ENCODE results near the gene TRMT2A.

TRMT2A gene

GRCh38 chr22:20092477-20092854 lies 24.6 kb downstream of the TRMT2A start:
- Mint-ChIP-seq H3K27ac (no peak overlapping the region), H3K9me3 (no peaks in the 10 kb centered on the region), H3K27me3 (no peaks in the 10 kb centered on the region), H3K4me1 (no peaks in the 10 kb centered on the region), H3K4me3 (no peak overlapping the region), H3K36me3 (peaks cover 94% of the 10 kb centered on the region)
- ATAC-seq = no peak

DNA sequence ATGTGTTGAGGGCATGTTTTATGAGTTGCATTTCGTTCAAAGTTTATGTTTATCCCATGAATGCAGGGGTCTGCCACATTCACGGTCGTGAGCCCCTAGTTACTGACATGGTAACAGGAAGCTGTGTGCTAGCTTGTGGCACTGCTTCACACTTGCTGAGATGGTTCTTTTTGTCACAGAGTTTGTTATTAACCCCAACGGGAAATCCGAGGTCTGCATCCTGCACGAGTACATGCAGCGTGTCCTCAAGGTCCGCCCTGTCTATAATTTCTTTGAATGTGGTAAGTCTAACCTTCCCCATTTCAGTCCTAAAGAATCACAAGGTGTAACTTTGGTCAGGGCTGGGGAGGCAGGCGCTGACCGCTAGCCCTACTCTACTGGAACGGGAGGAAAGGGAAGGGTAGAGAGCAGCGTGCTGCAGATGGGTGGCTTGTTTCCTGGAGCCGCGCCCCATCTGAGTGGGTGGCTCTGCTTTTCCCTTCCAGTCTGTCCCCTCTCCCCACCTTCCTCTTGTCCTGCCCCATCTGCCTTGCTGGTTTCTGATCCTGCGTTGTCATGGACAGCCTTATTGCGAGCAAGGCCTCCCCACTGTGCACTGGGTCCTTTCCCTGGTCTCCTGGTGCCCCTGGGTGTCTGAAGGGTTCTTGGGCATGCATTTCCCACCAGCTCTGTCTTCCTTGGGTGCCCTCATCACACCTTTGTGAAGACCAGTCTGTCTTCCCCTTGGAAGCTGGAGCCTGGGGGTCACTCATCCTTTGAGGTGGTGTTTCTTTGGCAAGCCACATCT lies 25.1 kb downstream of the TRMT2A start:
- Mint-ChIP-seq H3K4me1 (no peaks in the 10 kb centered on the region), H3K4me3 (no peak overlapping the region), H3K36me3 (peaks cover 94% of the 10 kb centered on the region), H3K27me3 (no peaks in the 10 kb centered on the region), H3K27ac (no peak overlapping the region), H3K9me3 (no peaks in the 10 kb centered on the region)
- no peak for ATAC-seq

DNA sequence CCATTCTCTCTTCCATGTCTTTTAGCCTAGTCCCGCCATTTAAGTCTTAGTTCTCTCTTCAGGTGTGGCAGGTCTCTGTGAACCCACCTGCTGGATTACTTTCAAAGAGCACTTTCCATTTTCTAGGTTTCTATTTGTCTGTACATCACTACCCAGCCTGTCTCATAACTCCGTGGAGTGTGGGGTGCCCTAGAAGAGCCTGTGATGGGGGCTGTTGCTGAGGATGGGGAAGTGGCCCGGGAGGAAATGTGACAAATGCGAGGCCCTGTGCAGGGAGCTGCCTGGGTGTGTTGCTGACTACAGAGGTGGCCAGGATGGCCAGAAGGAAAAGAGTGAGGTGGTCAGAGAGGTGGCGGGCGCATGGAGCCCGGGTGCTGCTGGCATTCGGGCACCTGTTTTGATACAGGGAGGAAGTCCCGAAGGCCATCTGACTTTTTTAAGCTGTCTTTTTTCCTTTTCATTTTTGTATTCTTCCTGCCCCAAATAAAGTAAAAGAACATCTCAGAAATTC lies 26.2 kb downstream of the TRMT2A start:
- Mint-ChIP-seq H3K36me3 (peaks cover 92% of the 10 kb centered on the region), H3K4me3 (no peak overlapping the region), H3K27ac (no peak overlapping the region), H3K9me3 (no peaks in the 10 kb centered on the region), H3K27me3 (no peaks in the 10 kb centered on the region), H3K4me1 (peaks cover 7% of the 10 kb centered on the region)
- no peak for ATAC-seq

DNA sequence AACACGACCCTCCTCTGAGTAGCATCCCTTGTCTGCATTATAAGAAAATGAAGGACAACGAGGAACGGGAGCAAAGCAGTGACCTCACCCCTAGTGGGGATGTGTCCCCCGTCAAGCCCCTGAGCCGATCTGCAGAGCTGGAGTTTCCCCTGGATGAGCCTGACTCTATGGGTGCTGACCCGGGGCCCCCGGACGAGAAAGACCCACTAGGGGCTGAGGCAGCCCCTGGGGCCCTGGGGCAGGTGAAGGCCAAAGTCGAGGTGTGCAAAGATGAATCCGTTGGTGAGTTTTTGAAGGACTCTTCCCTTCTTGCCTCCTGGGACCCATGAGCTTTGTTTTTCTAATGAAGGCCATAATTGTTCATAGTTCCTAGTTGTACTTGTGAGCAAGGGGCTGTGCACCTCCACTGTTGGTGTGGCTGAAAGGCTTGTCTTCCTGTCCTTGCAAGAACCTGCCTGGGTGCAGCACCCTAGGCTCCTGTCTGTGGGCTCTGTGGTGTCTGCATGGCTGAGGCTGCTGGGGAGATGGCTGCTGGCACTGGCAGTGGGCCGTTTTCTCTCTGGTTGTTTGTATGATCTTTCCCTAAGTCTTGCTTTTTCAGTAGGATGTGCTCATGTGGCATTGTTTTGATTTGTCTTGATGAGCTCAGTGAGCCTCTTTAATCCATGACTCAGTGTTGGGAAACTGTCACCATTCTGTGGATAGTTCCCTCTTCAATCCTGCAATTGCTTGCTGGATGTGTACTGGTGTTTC lies 26.9 kb downstream of the TRMT2A start:
- Mint-ChIP-seq H3K9me3 (no peaks in the 10 kb centered on the region), H3K4me3 (no peak overlapping the region)

GRCh38 chr22:20089226-20089976 lies 27.6 kb downstream of the TRMT2A start:
- no peak overlapping the region for H3K27ac Mint-ChIP-seq
- no peaks in the 10 kb centered on the region for H3K27me3 Mint-ChIP-seq
- H3K36me3 Mint-ChIP-seq = peaks cover 80% of the 10 kb centered on the region
- ATAC-seq = no peak
- H3K9me3 Mint-ChIP-seq = no peaks in the 10 kb centered on the region
- no peak overlapping the region for H3K4me3 Mint-ChIP-seq
- H3K4me1 Mint-ChIP-seq = peaks cover 12% of the 10 kb centered on the region

More for the DNA sequence above, 26.9 kb downstream of the TRMT2A start:
- no peaks in the 10 kb centered on the region for H3K27me3 Mint-ChIP-seq
- no peak overlapping the region for H3K27ac Mint-ChIP-seq
- peaks cover 7% of the 10 kb centered on the region for H3K4me1 Mint-ChIP-seq
- ATAC-seq = no peak
- peaks cover 86% of the 10 kb centered on the region for H3K36me3 Mint-ChIP-seq

DNA sequence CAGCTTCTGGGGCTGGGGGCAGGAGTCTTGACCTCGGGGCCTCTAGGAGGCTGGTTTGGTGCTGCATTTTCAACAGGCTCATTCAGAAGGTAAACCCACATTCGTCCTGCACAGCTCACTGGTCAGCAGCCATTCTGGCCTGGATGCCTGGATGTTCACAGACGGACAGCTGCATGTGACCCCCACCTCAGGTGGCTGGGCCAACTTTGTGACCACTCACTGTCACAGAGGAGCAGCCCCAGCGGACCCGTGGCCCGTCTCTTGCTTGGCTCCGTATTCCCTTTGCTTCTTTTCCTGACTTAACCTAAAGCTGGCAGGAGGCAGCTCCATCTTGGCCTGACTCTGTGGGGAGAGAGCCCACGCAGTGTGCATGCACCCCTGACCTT lies 28.8 kb downstream of the TRMT2A start:
- no peaks in the 10 kb centered on the region for H3K27me3 Mint-ChIP-seq
- H3K4me3 Mint-ChIP-seq = no peak overlapping the region
- H3K27ac Mint-ChIP-seq = no peak overlapping the region
- H3K4me1 Mint-ChIP-seq = peaks cover 23% of the 10 kb centered on the region
- no peaks in the 10 kb centered on the region for H3K9me3 Mint-ChIP-seq
- H3K36me3 Mint-ChIP-seq = peaks cover 69% of the 10 kb centered on the region
- ATAC-seq = no peak

DNA sequence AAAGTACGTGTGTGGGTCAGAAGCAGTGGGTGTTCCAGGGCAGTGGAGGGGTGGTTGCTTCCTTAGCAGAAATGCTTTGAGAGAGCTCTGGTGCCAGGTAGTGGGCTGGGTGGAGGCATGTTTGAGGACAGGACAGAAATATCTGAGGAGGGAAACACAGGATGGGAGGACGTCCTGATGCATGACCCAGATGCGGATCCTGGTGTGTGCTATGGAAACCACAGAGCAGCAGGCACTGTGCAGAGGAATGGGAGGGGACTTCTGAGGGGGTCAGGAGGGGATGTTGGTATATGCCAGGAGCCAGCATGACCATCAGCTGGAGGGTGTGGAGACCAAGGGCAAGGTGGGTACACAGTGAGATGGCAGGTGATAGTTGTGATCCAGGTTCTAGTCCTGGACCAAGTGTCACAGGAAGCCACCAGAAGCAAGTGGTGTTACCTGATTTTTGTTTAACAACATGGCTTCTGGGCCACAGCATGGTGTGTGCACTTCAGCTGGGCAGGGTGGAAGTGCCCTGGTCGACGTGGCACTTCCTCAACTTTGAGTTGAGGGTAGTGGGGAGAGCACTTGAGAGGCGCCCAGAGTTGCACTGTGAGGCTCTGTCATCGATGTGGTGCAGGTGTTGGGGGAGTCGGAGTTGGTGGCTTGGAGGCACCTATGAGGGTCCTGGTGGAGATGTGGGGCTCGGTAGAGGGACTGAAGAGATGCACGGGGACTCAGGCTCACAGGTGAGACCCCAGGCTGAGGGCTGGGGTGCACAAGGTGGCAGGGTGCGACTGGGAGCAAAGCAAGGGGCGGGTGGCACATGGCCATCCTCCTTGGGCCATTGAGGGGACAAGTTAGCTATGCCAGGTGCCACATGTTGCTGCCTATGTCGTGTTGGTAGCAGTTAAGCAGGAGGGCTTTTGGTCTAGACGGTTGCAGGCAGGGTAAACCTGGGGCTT lies 29.4 kb downstream of the TRMT2A start:
- H3K27ac Mint-ChIP-seq = no peak overlapping the region
- no peak overlapping the region for H3K4me3 Mint-ChIP-seq
- H3K9me3 Mint-ChIP-seq = no peaks in the 10 kb centered on the region
- ATAC-seq = no peak
- H3K36me3 Mint-ChIP-seq = peaks cover 66% of the 10 kb centered on the region
- H3K4me1 Mint-ChIP-seq = peaks cover 30% of the 10 kb centered on the region
- H3K27me3 Mint-ChIP-seq = no peaks in the 10 kb centered on the region

- H3K9me3 Mint-ChIP-seq = no peaks in the 10 kb centered on the region
- ATAC-seq = no peak
- H3K27me3 Mint-ChIP-seq = no peaks in the 10 kb centered on the region
- no peak overlapping the region for H3K27ac Mint-ChIP-seq
- peaks cover 57% of the 10 kb centered on the region for H3K36me3 Mint-ChIP-seq
- H3K4me1 Mint-ChIP-seq = peaks cover 38% of the 10 kb centered on the region
- H3K4me3 Mint-ChIP-seq = no peak overlapping the region
Measured at GRCh38 chr22:20086763-20087162, 30.3 kb downstream of the TRMT2A start.

- Mint-ChIP-seq H3K27me3 (no peaks in the 10 kb centered on the region), H3K4me1 (peaks cover 44% of the 10 kb centered on the region), H3K9me3 (no peaks in the 10 kb centered on the region), H3K36me3 (peaks cover 51% of the 10 kb centered on the region), H3K27ac (no peak overlapping the region), H3K4me3 (no peak overlapping the region)
- no peak for ATAC-seq
Measured at GRCh38 chr22:20086101-20086599, 30.9 kb downstream of the TRMT2A start.

GRCh38 chr22:20085651-20086050 lies 31.4 kb downstream of the TRMT2A start:
- Mint-ChIP-seq H3K36me3 (peaks cover 46% of the 10 kb centered on the region), H3K27me3 (no peaks in the 10 kb centered on the region), H3K4me3 (no peak overlapping the region), H3K27ac (no peak overlapping the region), H3K4me1 (peaks cover 49% of the 10 kb centered on the region), H3K9me3 (no peaks in the 10 kb centered on the region)
- ATAC-seq = no peak

DNA sequence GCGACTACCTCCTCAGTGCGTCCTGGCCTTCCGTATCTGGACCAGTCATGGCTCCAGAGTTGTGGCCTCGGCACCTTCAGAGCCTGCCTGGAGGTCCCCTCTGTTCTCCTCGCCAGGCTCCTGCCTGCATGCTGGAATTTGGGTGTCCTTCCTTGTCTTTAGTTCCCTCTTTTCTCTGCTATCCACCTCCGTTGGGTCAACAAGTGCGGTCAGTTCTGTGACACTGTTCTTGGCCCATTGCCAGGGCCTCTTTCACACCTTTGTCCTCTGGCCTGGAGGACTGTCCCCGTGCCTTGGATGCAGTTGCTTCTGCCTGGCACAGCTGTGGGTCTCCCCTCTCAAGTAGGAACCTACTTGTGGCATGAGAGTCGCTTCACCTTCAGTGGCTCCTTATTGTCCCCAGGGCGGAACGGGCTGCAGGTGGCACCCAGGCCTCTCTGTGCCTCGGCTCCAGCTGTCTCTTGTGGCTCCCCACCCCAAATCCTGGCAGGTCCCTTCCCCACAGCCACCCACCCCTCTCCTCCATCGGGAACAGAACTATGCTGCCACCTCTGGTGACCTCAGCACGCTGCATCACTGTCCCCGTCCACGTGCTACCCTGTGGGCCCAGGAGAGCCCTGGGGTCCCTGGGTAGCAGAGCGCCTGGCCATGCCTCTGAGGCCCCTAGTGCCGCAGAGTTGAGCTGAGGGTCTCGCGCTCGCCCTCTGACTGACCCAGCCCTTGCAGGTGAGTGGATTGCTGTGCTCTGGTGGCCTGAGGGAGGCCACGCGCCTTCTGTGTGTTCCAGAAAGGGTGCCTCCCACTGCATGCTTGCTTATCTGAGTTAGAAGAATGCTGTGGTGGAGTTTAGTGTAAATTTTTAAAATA lies 32.2 kb downstream of the TRMT2A start:
- Mint-ChIP-seq H3K4me3 (no peak overlapping the region), H3K9me3 (no peaks in the 10 kb centered on the region), H3K27ac (no peak overlapping the region), H3K36me3 (peaks cover 37% of the 10 kb centered on the region), H3K4me1 (peaks cover 51% of the 10 kb centered on the region), H3K27me3 (no peaks in the 10 kb centered on the region)
- no peak for ATAC-seq

- H3K9me3 Mint-ChIP-seq = no peaks in the 10 kb centered on the region
- H3K4me3 Mint-ChIP-seq = no peak overlapping the region
- H3K4me1 Mint-ChIP-seq = peaks cover 51% of the 10 kb centered on the region
Measured at GRCh38 chr22:20083891-20084546, 33.0 kb downstream of the TRMT2A start.

GRCh38 chr22:20083157-20083890 lies 33.7 kb downstream of the TRMT2A start:
- Mint-ChIP-seq H3K27me3 (no peaks in the 10 kb centered on the region), H3K4me1 (peaks cover 51% of the 10 kb centered on the region), H3K4me3 (no peak overlapping the region), H3K9me3 (no peaks in the 10 kb centered on the region), H3K27ac (peak overlapping the region; percentile 10), H3K36me3 (peaks cover 23% of the 10 kb centered on the region)
- no peak for ATAC-seq

More at GRCh38 chr22:20083891-20084546, 33.0 kb downstream of the TRMT2A start:
- no peak for ATAC-seq
- no peaks in the 10 kb centered on the region for H3K27me3 Mint-ChIP-seq
- peaks cover 30% of the 10 kb centered on the region for H3K36me3 Mint-ChIP-seq
- H3K27ac Mint-ChIP-seq = peak overlapping the region; percentile 10

Measured in stimulated activated memory B cell treated with anti-CD40 and anti-IgM and Interleukin-4, amounts not matched to agents 10 μg/mL and 1 μg/mL and 100 μg/mL, for 72 hours (primary cell).